Measurements from ENCODE around the gene TMEM135.

The TMEM135 gene

GRCh38 chr11:87301785-87302540, 264.2 kb downstream of the TMEM135 start:
- no peak for DNase-seq (ENCODE audit: low read depth)

GRCh38 chr11:87304412-87304811, 266.7 kb downstream of the TMEM135 start:
- no peak for DNase-seq (ENCODE audit: low read depth)

GRCh38 chr11:87306262-87306851, 268.6 kb downstream of the TMEM135 start:
- DNase-seq (ENCODE audit: low read depth) = no peak

- DNase-seq (ENCODE audit: low read depth) = no peak
These were observed 269.4 kb downstream of the TMEM135 start for GRCh38 chr11:87307101-87307500.

GRCh38 chr11:87315229-87315628, 277.5 kb downstream of the TMEM135 start:
- no peak for DNase-seq (ENCODE audit: low read depth)

GRCh38 chr11:87316491-87316890, 278.8 kb downstream of the TMEM135 start:
- DNase-seq (ENCODE audit: low read depth) = no peak

- no peak for DNase-seq (ENCODE audit: low read depth)
These were observed 279.7 kb downstream of the TMEM135 start for GRCh38 chr11:87317441-87317840.

- no peak for DNase-seq (ENCODE audit: low read depth)
These were observed 282.4 kb downstream of the TMEM135 start for GRCh38 chr11:87320123-87320522.

GRCh38 chr11:87322568-87322967, 284.8 kb downstream of the TMEM135 start:
- DNase-seq (ENCODE audit: low read depth) = no peak

GRCh38 chr11:87323899-87324298, 286.2 kb downstream of the TMEM135 start:
- no peak for DNase-seq (ENCODE audit: low read depth)

GRCh38 chr11:87324817-87325489, 287.2 kb downstream of the TMEM135 start:
- no peak for DNase-seq (ENCODE audit: low read depth)

- DNase-seq (ENCODE audit: low read depth) = no peak
These were observed 287.7 kb downstream of the TMEM135 start for GRCh38 chr11:87325490-87325872.

- DNase-seq (ENCODE audit: low read depth) = no peak
These were observed 288.9 kb downstream of the TMEM135 start for GRCh38 chr11:87326594-87326993.

GRCh38 chr11:87329172-87329571, 291.4 kb downstream of the TMEM135 start:
- no peak for DNase-seq (ENCODE audit: low read depth)

- DNase-seq (ENCODE audit: low read depth) = no peak
These were observed 292.5 kb downstream of the TMEM135 start for GRCh38 chr11:87330187-87330601.

GRCh38 chr11:87331273-87331672, 293.5 kb downstream of the TMEM135 start:
- no peak for DNase-seq (ENCODE audit: low read depth)

GRCh38 chr11:87338046-87338639, 300.4 kb downstream of the TMEM135 start:
- no peak for DNase-seq (ENCODE audit: low read depth)

- no peak for DNase-seq (ENCODE audit: low read depth)
These were observed 301.7 kb downstream of the TMEM135 start for GRCh38 chr11:87339416-87339815.

GRCh38 chr11:87347441-87347840, 309.7 kb downstream of the TMEM135 start:
- DNase-seq (ENCODE audit: low read depth) = no peak

GRCh38 chr11:87347854-87348253, 310.1 kb downstream of the TMEM135 start:
- DNase-seq (ENCODE audit: low read depth) = no peak

- no peak for DNase-seq (ENCODE audit: low read depth)
These were observed 313.9 kb downstream of the TMEM135 start for GRCh38 chr11:87351676-87352075.

- DNase-seq (ENCODE audit: low read depth) = peak; percentile 59
These were observed 315.3 kb downstream of the TMEM135 start for GRCh38 chr11:87352759-87353707.

Data from stimulated activated CD8-positive, alpha-beta memory T cell treated with anti-CD3 and anti-CD28 coated beads, Interleukin-12 subunit alpha, Interleukin-12 subunit beta, amount 100 ng/mL, for 4 hours (primary cell).